HEK293 (cell line): ENCODE results near the gene OSCAR.

Experiments
- CTCF ChIA-PET: fragments of 350-600 bp; formaldehyde crosslinking; extraction: SDS; loops from one replicate; lab custom pipeline; 2021; ENCODE audit warnings: antibody characterized with exemption; lab: Yijun Ruan, JAX
- POLR2A ChIA-PET: fragments of 300-600 bp; formaldehyde crosslinking; extraction: SDS; loops from one replicate; lab custom pipeline; 2020; ENCODE audit warnings: antibody characterized with exemption, inconsistent platforms; lab: Yijun Ruan, JAX
- H3K27ac ChIP-seq: fragments of 200-500 bp; sonication (Bioruptor generic); 2 replicates; pipeline ENCODE4 v1.5.1; 2014; ENCODE audit warnings: low read depth, low read length, control low read depth, inconsistent platforms; ENCODE audit errors: extremely low read depth
- H3K36me3 ChIP-seq, 2 experiments: fragments of 200-500 bp in 1 of 2; sonication (Bioruptor generic) in 1 of 2; 1 replicate in 1 of 2; 2 replicates in 1 of 2; pipeline ENCODE4 v1.5.1; 2014 to 2017; ENCODE audit warnings: inconsistent platforms in 2 of 2, low read length in 2 of 2; ENCODE audit not compliant: control insufficient read depth in 2 of 2, insufficient read depth in 1 of 2
- H3K4me1 ChIP-seq: fragments of 200-500 bp; sonication (Bioruptor generic); 2 replicates; pipeline ENCODE4 v1.5.1; 2014; ENCODE audit warnings: mild to moderate bottlenecking, low read length, inconsistent platforms; ENCODE audit not compliant: control insufficient read depth, insufficient read depth
- H3K4me3 ChIP-seq: 2 replicates; pipeline ENCODE4 v1.5.1; 2011; ENCODE audit warnings: low read depth, mild to moderate bottlenecking, control low read depth, low read length, moderate library complexity
- H3K9me3 ChIP-seq: fragments of 200-500 bp; sonication (Bioruptor generic); 2 replicates; pipeline ENCODE4 v1.5.1; 2014; ENCODE audit warnings: low read depth, low read length, inconsistent platforms; ENCODE audit not compliant: control insufficient read depth, insufficient read depth
- GLIS1 ChIP-seq: fragments of 450-650 bp; formaldehyde crosslinking; IDR thresholded peaks from 2 replicates; pipeline ENCODE4 v1.5.1; 2016; ENCODE audit warnings: missing biosample characterization, missing genetic modification characterization
- GLIS2 ChIP-seq: fragments of 450-650 bp; formaldehyde crosslinking; IDR thresholded peaks from 2 replicates; pipeline ENCODE4 v1.5.1; 2016; ENCODE audit warnings: missing biosample characterization, missing genetic modification characterization
- HOXA7 ChIP-seq: sonication (generic); formaldehyde crosslinking; IDR thresholded peaks from 2 replicates; pipeline ENCODE4 v1.8.1; 2022; ENCODE audit warnings: missing genetic modification reagents, borderline replicate concordance
- HOXC10 ChIP-seq: sonication (generic); formaldehyde crosslinking; IDR thresholded peaks from 2 replicates; pipeline ENCODE4 v1.8.1; 2023; ENCODE audit warnings: mild to moderate bottlenecking, missing genetic modification reagents
- REPIN1 ChIP-seq: fragments of 450-650 bp; formaldehyde crosslinking; IDR thresholded peaks from 2 replicates; pipeline ENCODE4 v1.5.1; 2017; ENCODE audit warnings: missing biosample characterization, missing genetic modification characterization, low read depth
- SALL2 ChIP-seq: fragments of 450-650 bp; formaldehyde crosslinking; IDR thresholded peaks from 2 replicates; pipeline ENCODE4 v1.5.0; 2017; ENCODE audit warnings: missing biosample characterization, mild to moderate bottlenecking, missing genetic modification characterization, borderline replicate concordance
- SP2 ChIP-seq: fragments of 450-650 bp; formaldehyde crosslinking; IDR thresholded peaks from 2 replicates; pipeline ENCODE4 v1.5.1; 2016; ENCODE audit warnings: missing biosample characterization, missing genetic modification characterization
- ZBTB20 ChIP-seq: fragments of 450-650 bp; formaldehyde crosslinking; IDR thresholded peaks from 2 replicates; pipeline ENCODE4 v1.5.1; 2016; ENCODE audit warnings: missing biosample characterization, missing genetic modification characterization
- ZBTB48 ChIP-seq: fragments of 450-650 bp; formaldehyde crosslinking; IDR thresholded peaks from 2 replicates; pipeline ENCODE4 v1.5.1; 2016; ENCODE audit warnings: missing biosample characterization, missing genetic modification characterization
- ZFHX2 ChIP-seq: fragments of 450-650 bp; formaldehyde crosslinking; conservative IDR thresholded peaks from 2 replicates; pipeline ENCODE4 v1.5.1; 2016; ENCODE audit warnings: missing biosample characterization, missing genetic modification characterization
- ZFP37 ChIP-seq: fragments of 450-650 bp; formaldehyde crosslinking; IDR thresholded peaks from 2 replicates; pipeline ENCODE4 v1.5.1; 2016; ENCODE audit warnings: missing biosample characterization, missing genetic modification characterization
- ZNF10 ChIP-seq: fragments of 450-650 bp; formaldehyde crosslinking; IDR thresholded peaks from 2 replicates; pipeline ENCODE4 v1.5.1; 2017; ENCODE audit warnings: missing biosample characterization, missing genetic modification characterization
- ZNF146 ChIP-seq: fragments of 450-650 bp; formaldehyde crosslinking; IDR thresholded peaks from 2 replicates; pipeline ENCODE4 v1.5.1; 2016; ENCODE audit warnings: missing biosample characterization, missing genetic modification characterization
- ZNF202 ChIP-seq: fragments of 450-650 bp; formaldehyde crosslinking; IDR thresholded peaks from 2 replicates; pipeline ENCODE4 v1.5.1; 2016; ENCODE audit warnings: missing biosample characterization, missing genetic modification characterization, borderline replicate concordance
- ZNF302 ChIP-seq: fragments of 450-650 bp; formaldehyde crosslinking; IDR thresholded peaks from 2 replicates; pipeline ENCODE4 v1.5.1; 2016; ENCODE audit warnings: missing biosample characterization, missing genetic modification characterization, low read depth
- ZNF350 ChIP-seq: fragments of 450-650 bp; formaldehyde crosslinking; IDR thresholded peaks from 2 replicates; pipeline ENCODE4 v1.5.0; 2017; ENCODE audit warnings: missing biosample characterization, mild to moderate bottlenecking, missing genetic modification characterization
- ZNF560 ChIP-seq: fragments of 450-650 bp; formaldehyde crosslinking; IDR thresholded peaks from 2 replicates; pipeline ENCODE4 v1.5.1; 2017; ENCODE audit warnings: missing biosample characterization, missing genetic modification characterization, borderline replicate concordance
- ZNF571 ChIP-seq: fragments of 450-650 bp; formaldehyde crosslinking; IDR thresholded peaks from 2 replicates; pipeline ENCODE4 v1.5.0; 2017; ENCODE audit warnings: missing biosample characterization, missing genetic modification characterization
- ZNF776 ChIP-seq: fragments of 450-650 bp; formaldehyde crosslinking; IDR thresholded peaks from 2 replicates; pipeline ENCODE4 v1.5.0; 2017; ENCODE audit warnings: missing biosample characterization, missing genetic modification characterization, borderline replicate concordance
- ZNF837 ChIP-seq: fragments of 450-650 bp; formaldehyde crosslinking; IDR thresholded peaks from 2 replicates; pipeline ENCODE4 v1.5.1; 2016; ENCODE audit warnings: missing biosample characterization, missing genetic modification characterization
- ZSCAN30 ChIP-seq: fragments of 450-650 bp; IDR thresholded peaks from 2 replicates; pipeline ENCODE4 v1.5.1; 2018; ENCODE audit warnings: missing biosample characterization, mild to moderate bottlenecking, missing genetic modification characterization, moderate library complexity
- TF ChIP-seq, protein P1 (sequence below): fragments of 450-650 bp; formaldehyde crosslinking; IDR thresholded peaks from 2 replicates; pipeline ENCODE4 v1.5.1; 2016; ENCODE audit warnings: missing biosample characterization, missing genetic modification characterization
- TF ChIP-seq, protein P2 (sequence below): fragments of 450-650 bp; formaldehyde crosslinking; IDR thresholded peaks from 2 replicates; pipeline ENCODE4; 2016; ENCODE audit warnings: missing biosample characterization, missing genetic modification characterization
- TF ChIP-seq, protein P3 (sequence below): fragments of 450-650 bp; formaldehyde crosslinking; IDR thresholded peaks from 2 replicates; pipeline ENCODE4 v1.5.1; 2016; ENCODE audit warnings: missing biosample characterization, missing genetic modification characterization
- TF ChIP-seq, protein P4 (sequence below): fragments of 450-650 bp; formaldehyde crosslinking; IDR thresholded peaks from 2 replicates; pipeline ENCODE4 v1.5.1; 2017; ENCODE audit warnings: missing biosample characterization, mild to moderate bottlenecking, missing genetic modification characterization, moderate library complexity
- TF ChIP-seq, protein P5 (sequence below): fragments of 450-650 bp; formaldehyde crosslinking; IDR thresholded peaks from 2 replicates; pipeline ENCODE4 v1.5.1; 2016; ENCODE audit warnings: missing biosample characterization, missing genetic modification characterization

OSCAR gene

DNA sequence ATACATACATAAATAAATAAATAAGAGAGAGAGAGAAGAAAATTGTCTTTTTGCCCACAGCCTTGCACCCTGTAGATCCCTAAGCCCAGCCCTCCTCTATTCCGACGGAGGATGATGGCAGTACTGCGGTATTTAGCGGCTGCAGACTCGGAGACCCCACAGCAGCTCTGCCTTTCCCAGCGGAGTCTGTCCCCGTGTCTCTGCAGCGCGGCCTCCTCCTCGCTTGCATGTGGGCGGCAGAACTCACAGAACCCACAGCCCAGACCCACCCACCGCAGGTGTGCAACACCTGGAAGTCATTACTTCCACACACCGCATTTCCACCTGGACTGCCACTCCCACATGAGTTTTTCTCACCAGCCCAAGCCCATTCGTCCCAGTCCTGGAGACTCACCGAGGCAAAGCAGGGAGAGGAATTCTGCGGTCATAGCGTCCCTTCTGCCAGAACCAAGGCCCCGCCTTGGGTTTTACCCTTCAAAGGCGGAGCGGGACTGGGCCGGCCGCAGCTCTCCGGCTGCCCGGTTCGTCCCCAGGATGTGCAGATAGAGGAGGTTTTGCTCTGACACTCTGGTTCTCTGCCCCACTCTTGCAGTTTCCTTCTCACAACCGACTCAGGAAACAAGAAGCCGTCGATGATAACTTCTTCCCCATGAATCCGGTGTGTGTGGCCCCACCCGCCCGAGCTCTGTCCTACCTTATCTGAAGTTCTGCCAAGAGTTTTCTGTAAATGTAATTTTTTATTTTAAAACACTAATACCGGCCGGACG is 37.1 kb downstream of the OSCAR start, which contains the start of gene VSTM1:
TSS of gene VSTM1 (minus strand) at position 548 of the 767 bp plus-strand sequence. CDS start at position 428, 120 bp downstream.
- H3K4me3 ChIP-seq, result no peak within 1 kb of the TSS
- no peaks in the 10 kb centered on the region for H3K36me3 ChIP-seq
- TF ChIP-seq ZFP37 (no peak), ZNF146 (tag by site-specific recombination) (no peak), HOXC10 (CRISPR knock-in tag) (no peak), ZBTB48 (tag by site-specific recombination) (no peak), ZBTB20 (tag by site-specific recombination) (no peak), ZNF302 (tag by site-specific recombination) (no peak), SP2 (tag by site-specific recombination) (no peak), HOXA7 (no peak), ZNF560 (tag by site-specific recombination) (no peak), ZNF10 (tag by site-specific recombination) (no peak)
- TF ChIP-seq, protein P1, sequence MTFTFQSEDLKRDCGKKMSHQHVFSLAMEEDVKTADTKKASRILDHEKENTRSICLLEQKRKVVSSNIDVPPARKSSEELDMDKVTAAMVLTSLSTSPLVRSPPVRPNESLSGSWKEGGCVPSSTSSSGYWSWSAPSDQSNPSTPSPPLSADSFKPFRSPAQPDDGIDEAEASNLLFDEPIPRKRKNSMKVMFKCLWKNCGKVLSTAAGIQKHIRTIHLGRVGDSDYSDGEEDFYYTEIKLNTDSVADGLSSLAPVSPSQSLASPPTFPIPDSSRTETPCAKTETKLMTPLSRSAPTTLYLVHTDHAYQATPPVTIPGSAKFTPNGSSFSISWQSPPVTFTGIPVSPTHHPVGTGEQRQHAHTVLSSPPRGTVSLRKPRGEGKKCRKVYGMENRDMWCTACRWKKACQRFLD (tag by site-specific recombination), result no peak
- TF ChIP-seq, protein P2, sequence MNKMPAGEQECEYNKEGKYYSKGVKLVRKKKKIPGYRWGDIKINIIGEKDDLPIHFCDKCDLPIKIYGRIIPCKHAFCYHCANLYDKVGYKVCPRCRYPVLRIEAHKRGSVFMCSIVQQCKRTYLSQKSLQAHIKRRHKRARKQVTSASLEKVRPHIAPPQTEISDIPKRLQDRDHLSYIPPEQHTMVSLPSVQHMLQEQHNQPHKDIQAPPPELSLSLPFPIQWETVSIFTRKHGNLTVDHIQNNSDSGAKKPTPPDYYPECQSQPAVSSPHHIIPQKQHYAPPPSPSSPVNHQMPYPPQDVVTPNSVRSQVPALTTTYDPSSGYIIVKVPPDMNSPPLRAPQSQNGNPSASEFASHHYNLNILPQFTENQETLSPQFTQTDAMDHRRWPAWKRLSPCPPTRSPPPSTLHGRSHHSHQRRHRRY (tag by site-specific recombination), result no peak
- TF ChIP-seq, protein P3, sequence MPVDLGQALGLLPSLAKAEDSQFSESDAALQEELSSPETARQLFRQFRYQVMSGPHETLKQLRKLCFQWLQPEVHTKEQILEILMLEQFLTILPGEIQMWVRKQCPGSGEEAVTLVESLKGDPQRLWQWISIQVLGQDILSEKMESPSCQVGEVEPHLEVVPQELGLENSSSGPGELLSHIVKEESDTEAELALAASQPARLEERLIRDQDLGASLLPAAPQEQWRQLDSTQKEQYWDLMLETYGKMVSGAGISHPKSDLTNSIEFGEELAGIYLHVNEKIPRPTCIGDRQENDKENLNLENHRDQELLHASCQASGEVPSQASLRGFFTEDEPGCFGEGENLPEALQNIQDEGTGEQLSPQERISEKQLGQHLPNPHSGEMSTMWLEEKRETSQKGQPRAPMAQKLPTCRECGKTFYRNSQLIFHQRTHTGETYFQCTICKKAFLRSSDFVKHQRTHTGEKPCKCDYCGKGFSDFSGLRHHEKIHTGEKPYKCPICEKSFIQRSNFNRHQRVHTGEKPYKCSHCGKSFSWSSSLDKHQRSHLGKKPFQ (tag by site-specific recombination), result no peak
- TF ChIP-seq, protein P4, sequence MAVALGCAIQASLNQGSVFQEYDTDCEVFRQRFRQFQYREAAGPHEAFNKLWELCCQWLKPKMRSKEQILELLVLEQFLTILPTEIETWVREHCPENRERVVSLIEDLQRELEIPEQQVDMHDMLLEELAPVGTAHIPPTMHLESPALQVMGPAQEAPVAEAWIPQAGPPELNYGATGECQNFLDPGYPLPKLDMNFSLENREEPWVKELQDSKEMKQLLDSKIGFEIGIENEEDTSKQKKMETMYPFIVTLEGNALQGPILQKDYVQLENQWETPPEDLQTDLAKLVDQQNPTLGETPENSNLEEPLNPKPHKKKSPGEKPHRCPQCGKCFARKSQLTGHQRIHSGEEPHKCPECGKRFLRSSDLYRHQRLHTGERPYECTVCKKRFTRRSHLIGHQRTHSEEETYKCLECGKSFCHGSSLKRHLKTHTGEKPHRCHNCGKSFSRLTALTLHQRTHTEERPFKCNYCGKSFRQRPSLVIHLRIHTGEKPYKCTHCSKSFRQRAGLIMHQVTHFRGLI (tag by site-specific recombination), result no peak
- POLR2A ChIA-PET, result no interaction called here
- no peak within 1 kb of the TSS for H3K27ac ChIP-seq
- CTCF ChIA-PET, result interaction anchor here (0.6 to 1.0 kb wide), 4 partner anchors 34 to 563 kb away, joined by 3 to 5 read pairs (median 3); no protein-coding TSS in a partner anchor
- H3K9me3 ChIP-seq, result no peaks in the 10 kb centered on the region
- no peaks in the 10 kb centered on the region for H3K4me1 ChIP-seq

DNA sequence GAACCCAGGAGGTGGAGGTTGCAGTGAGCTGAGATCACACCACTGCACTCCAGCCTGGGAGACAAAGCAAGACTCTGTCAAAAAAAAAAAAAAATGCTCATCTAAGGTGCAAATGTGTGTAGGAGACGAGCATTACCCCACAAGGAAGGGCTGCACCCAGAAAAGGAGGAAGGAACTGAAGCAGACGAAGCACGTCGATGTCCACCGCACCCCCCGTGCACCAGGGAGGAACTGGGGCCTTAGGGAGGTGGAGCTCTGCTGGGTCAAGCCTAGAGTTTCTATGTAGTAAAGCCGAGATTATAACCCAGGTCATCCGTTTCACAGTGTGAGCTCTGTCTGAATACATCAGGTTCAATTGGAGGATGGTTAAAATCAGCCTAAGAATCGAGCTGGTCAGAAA is 38.0 kb downstream of the OSCAR start:
- H3K9me3 ChIP-seq, result no peaks in the 10 kb centered on the region
- H3K36me3 ChIP-seq, result no peaks in the 10 kb centered on the region
- H3K27ac ChIP-seq, result no peak overlapping the region
- CTCF ChIA-PET, result interaction anchor here (0.6 to 1.0 kb wide), 2 partner anchors 33 to 563 kb away, joined by 3 to 5 read pairs; no protein-coding TSS in a partner anchor
- POLR2A ChIA-PET, result interaction anchor here (0.7 kb wide), 1 partner anchor 1376 kb away, joined by 5 read pairs; no protein-coding TSS in a partner anchor
- no peaks in the 10 kb centered on the region for H3K4me1 ChIP-seq
- H3K4me3 ChIP-seq, result no peak overlapping the region
- no peak for TF ChIP-seq GLIS1 (tag by site-specific recombination)
- TF ChIP-seq GLIS2, result no peak
- TF ChIP-seq ZNF776 (tag by site-specific recombination), result no peak
- TF ChIP-seq, protein P5, sequence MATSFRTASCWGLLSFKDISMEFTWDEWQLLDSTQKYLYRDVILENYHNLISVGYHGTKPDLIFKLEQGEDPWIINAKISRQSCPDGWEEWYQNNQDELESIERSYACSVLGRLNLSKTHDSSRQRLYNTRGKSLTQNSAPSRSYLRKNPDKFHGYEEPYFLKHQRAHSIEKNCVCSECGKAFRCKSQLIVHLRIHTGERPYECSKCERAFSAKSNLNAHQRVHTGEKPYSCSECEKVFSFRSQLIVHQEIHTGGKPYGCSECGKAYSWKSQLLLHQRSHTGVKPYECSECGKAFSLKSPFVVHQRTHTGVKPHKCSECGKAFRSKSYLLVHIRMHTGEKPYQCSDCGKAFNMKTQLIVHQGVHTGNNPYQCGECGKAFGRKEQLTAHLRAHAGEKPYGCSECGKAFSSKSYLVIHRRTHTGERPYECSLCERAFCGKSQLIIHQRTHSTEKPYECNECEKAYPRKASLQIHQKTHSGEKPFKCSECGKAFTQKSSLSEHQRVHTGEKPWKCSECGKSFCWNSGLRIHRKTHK (tag by site-specific recombination), result no peak
- no peak for TF ChIP-seq ZNF837 (tag by site-specific recombination)
- no peak for TF ChIP-seq ZFHX2 (tag by site-specific recombination)
- TF ChIP-seq ZNF571, result no peak
- TF ChIP-seq REPIN1 (tag by site-specific recombination), result no peak
- no peak for TF ChIP-seq ZNF350 (tag by site-specific recombination)
- TF ChIP-seq SALL2 (tag by site-specific recombination), result no peak
- no peak for TF ChIP-seq ZNF202
- TF ChIP-seq ZSCAN30 (tag by site-specific recombination), result no peak
